Activated CD8-positive, alpha-beta T cell treated with anti-CD3 and anti-CD28 coated beads, Interleukin-2, amount 10 ng/mL, durations not matched to agents 7 days and 5 days (primary cell): ENCODE measurements around the gene HPS1. TPM values are rescaled to one million over a fixed set of nuclear protein-coding genes. Genes with fewer than 3 reads are reported as not detected.

Experiments used
- ATAC-seq: fragments of 150-1000 bp; cut with Tn5 transposase; one replicate; pipeline ENCODE4 v1.10.0; 2021; ENCODE audit warnings: moderate library complexity
- CTCF ChIA-PET: fragments of 350-600 bp; sonication (Branson Sonifier 250); formaldehyde crosslinking; loops from one replicate; lab custom pipeline; 2021; ENCODE audit warnings: antibody characterized with exemption; lab: Charles Lee
- POLR2A ChIA-PET: fragments of 350-600 bp; sonication (Branson Sonifier 250); formaldehyde crosslinking; loops from one replicate; lab custom pipeline; 2021; ENCODE audit warnings: antibody characterized with exemption; lab: Charles Lee
- DNase-seq: peaks from one replicate; pipeline ENCODE4 v3.0.0-alpha.2; 2020
- H3K27ac Mint-ChIP-seq: one replicate; pipeline ENCODE4 v1.8.0; 2021; ENCODE audit warnings: mild to moderate bottlenecking, mixed read lengths
- H3K27me3 Mint-ChIP-seq: one replicate; pipeline ENCODE4 v1.8.0; 2021; ENCODE audit warnings: low read depth, mixed read lengths
- H3K36me3 Mint-ChIP-seq: one replicate; pipeline ENCODE4 v1.8.0; 2021; ENCODE audit warnings: low read depth, mixed read lengths
- H3K4me1 Mint-ChIP-seq: one replicate; pipeline ENCODE4 v1.8.0; 2021; ENCODE audit warnings: low read depth, mixed read lengths
- H3K4me3 Mint-ChIP-seq: one replicate; pipeline ENCODE4 v1.8.0; 2021; ENCODE audit warnings: mild to moderate bottlenecking, mixed read lengths
- H3K9me3 Mint-ChIP-seq: one replicate; pipeline ENCODE4 v1.8.0; 2022; ENCODE audit warnings: mixed read lengths; ENCODE audit not compliant: insufficient read depth
- total RNA-seq, 2 experiments: library from RNA; stranded (reverse); gene quantifications; one replicate each; pipeline ENCODE4 v1.2.3, GENCODE V29; 2021

The HPS1 gene
- total RNA-seq, 2 experiments from 2014 or later: 85.2 to 91.9 TPM

DNA sequence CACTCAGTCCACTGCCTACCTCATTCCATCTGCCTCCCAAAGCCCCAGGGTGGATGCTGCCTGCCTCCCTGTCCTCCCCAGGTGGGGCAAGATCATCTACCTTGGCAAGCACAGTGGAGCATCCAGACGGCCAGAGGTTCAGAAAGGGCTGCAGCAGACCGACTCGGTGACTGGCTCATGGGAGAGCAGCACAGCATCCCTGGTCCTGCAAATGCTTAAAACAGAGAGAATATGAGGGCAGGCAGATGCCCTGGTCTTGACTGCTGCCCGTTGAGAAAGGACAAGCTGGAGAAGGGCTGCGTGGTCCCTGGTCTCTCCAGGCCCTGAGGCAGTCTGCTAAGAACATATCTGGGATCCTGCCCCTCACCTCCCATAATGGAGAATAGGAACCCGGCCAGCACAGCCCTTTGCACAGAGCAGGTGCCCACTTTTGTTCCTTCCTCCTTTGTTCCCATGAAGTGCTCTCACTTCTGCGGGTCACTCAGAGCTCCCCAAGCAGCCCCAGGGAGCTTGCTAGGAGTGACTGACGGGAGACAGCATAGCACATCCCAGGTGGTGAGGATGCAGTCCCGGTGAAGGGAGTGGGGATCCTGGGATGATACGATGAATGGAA, 1.4 kb downstream of the HPS1 start:
- Mint-ChIP-seq H3K9me3 (no peaks in the 10 kb centered on the region), H3K27me3 (peaks cover 3% of the 10 kb centered on the region), H3K4me1 (peaks cover 39% of the 10 kb centered on the region), H3K4me3 (peak overlapping the region; percentile 95), H3K27ac (peak overlapping the region; percentile 92), H3K36me3 (peaks cover 36% of the 10 kb centered on the region)
- no peak for ATAC-seq
- POLR2A ChIA-PET: interaction anchor here (1.0 to 1.5 kb wide), 3 partner anchors 10 to 311 kb away, joined by 3 to 4 read pairs (median 4); partner anchors contain the start of gene R3HCC1L
- CTCF ChIA-PET: no interaction called here
- no peak for DNase-seq

DNA sequence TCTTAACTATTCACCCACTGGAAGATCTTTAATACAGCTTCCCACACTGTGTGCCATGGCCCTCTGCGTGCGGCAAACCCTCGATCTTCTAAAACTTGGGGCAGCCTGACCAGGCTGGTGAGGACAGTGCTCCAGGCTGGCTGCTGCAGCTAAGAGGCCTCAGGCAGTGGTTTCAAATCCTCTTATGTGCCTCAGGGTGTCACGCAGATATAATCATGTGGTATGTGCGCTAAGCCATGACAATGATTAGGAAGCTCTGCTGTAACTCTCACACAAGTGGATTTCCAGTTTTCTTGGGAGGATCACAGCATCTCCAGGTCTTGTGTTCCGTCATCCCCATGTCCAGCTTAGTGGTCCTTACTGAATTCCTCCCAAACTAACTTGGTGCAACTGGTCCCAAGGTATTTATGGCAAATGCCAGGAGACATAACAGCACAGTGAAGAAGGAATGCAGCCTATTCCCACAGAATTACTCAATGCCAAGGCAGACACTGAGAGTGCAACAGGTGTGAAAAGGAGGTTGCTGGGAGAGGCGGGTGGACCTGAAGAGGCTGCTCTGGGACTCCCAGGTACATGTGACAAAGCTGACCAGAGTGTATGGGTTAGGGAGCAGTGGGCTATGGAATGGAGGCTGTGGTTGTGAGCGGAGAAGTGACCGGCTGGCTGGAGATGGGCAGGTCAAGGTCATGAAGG, 2.3 kb downstream of the HPS1 start:
- no peak overlapping the region for H3K27ac Mint-ChIP-seq

DNA sequence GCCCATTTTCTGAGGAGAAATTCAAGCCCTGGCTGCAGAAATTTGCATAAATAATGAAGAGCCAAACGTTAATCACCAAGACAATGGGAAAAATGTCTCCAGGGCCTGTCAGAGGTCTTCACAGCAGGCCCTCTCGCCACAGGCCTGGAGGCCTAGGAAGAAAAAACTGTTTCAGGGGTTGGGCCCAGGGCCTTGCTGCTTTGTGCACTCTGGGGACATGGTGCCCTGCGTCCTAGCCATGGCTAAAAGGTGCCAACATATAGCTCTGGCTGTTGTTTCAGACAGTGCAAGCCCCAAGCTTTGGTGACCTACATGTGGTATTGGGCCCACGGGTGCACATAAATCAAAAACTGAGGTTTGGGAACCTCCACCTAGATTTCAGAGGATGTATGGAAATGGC, 8.0 kb downstream of the HPS1 start:
- Mint-ChIP-seq H3K4me1 (peaks cover 17% of the 10 kb centered on the region), H3K27ac (no peak overlapping the region), H3K27me3 (no peaks in the 10 kb centered on the region), H3K36me3 (peaks cover 76% of the 10 kb centered on the region), H3K9me3 (no peaks in the 10 kb centered on the region), H3K4me3 (no peak overlapping the region)
- DNase-seq (no peak), ATAC-seq (no peak)
- CTCF ChIA-PET: no interaction called here
- POLR2A ChIA-PET: no interaction called here

More for the DNA sequence above, 2.3 kb downstream of the HPS1 start:
- Mint-ChIP-seq H3K27me3 (no peaks in the 10 kb centered on the region), H3K4me3 (peak overlapping the region; percentile 8), H3K4me1 (peaks cover 39% of the 10 kb centered on the region), H3K9me3 (no peaks in the 10 kb centered on the region), H3K36me3 (peaks cover 44% of the 10 kb centered on the region)
- ChIA-PET POLR2A (no interaction called here), CTCF (no interaction called here)
- no peak for DNase-seq
- no peak for ATAC-seq

GRCh38 chr10:98436704-98437103, 10.0 kb downstream of the HPS1 start:
- Mint-ChIP-seq H3K4me3 (no peak overlapping the region), H3K36me3 (peaks cover 78% of the 10 kb centered on the region), H3K4me1 (peaks cover 2% of the 10 kb centered on the region), H3K9me3 (no peaks in the 10 kb centered on the region), H3K27me3 (no peaks in the 10 kb centered on the region), H3K27ac (no peak overlapping the region)
- POLR2A ChIA-PET: no interaction called here
- ATAC-seq (no peak), DNase-seq (no peak)
- CTCF ChIA-PET: interaction anchor here (1.2 kb wide), 1 partner anchor 11 kb away, joined by 6 read pairs; no protein-coding TSS in a partner anchor

DNA sequence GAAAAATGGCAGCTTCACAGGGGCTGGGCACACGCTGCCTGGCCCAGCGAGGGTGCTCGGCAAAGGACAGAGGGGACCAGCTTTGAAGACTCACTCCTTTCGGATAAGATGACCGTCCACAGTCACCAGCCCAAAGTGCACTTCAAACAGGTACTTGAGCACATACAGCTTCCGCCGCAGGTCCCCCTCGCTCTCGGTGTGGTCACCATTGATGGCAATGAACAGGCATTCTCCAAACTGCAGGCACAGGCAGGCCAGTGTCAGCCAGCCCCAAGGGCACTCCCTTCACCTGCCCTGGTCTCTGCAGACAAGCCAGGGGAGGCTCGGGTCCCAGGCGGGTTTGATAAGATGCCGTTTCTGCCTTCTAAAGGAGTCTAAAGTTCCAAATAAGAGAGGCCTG, 11.6 kb downstream of the HPS1 start:
- ChIA-PET CTCF (interaction anchor here (1.1 kb wide), 1 partner anchor 12 kb away, joined by 3 read pairs; no protein-coding TSS in a partner anchor), POLR2A (interaction anchor here (1.3 kb wide), 1 partner anchor 11 kb away, joined by 4 read pairs; no protein-coding TSS in a partner anchor)
- DNase-seq (no peak), ATAC-seq (no peak)
- H3K27me3 Mint-ChIP-seq: no peaks in the 10 kb centered on the region
- H3K4me1 Mint-ChIP-seq: no peaks in the 10 kb centered on the region
- no peak overlapping the region for H3K4me3 Mint-ChIP-seq
- no peak overlapping the region for H3K27ac Mint-ChIP-seq
- no peaks in the 10 kb centered on the region for H3K9me3 Mint-ChIP-seq
- peaks cover 81% of the 10 kb centered on the region for H3K36me3 Mint-ChIP-seq

GRCh38 chr10:98433881-98434732, 12.6 kb downstream of the HPS1 start:
- Mint-ChIP-seq H3K9me3 (no peaks in the 10 kb centered on the region), H3K27me3 (no peaks in the 10 kb centered on the region), H3K27ac (no peak overlapping the region), H3K4me1 (no peaks in the 10 kb centered on the region), H3K4me3 (no peak overlapping the region), H3K36me3 (peaks cover 75% of the 10 kb centered on the region)
- CTCF ChIA-PET: interaction anchor here (0.9 to 1.1 kb wide), 2 partner anchors 9 to 11 kb away, joined by 3 read pairs; no protein-coding TSS in a partner anchor
- ATAC-seq: no peak
- DNase-seq: peak; percentile 8
- POLR2A ChIA-PET: no interaction called here

DNA sequence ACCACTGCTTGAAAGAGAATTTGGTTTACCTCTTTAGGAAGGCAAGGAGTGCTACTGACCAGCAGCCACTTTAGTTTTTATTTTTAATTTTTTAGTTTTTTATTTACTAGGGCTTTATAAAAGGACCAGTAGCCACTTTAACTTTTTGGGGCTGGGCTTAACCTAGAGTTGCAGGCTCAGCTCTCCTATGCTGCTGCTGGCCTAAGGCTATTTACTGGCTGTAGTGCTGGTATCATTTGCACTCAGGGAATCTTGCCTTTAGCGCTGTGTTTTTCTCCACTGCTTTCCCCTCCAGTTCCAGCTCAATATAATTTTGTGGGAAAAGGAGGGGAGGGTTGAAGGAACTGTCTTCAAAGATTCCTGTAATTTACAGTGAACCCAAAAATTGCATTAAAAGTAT, 13.4 kb downstream of the HPS1 start:
- Mint-ChIP-seq H3K9me3 (no peaks in the 10 kb centered on the region), H3K4me3 (no peak overlapping the region), H3K4me1 (no peaks in the 10 kb centered on the region), H3K27ac (no peak overlapping the region), H3K36me3 (peaks cover 69% of the 10 kb centered on the region), H3K27me3 (no peaks in the 10 kb centered on the region)
- CTCF ChIA-PET: no interaction called here
- POLR2A ChIA-PET: no interaction called here
- ATAC-seq (no peak), DNase-seq (no peak)

GRCh38 chr10:98432330-98432729, 14.4 kb downstream of the HPS1 start:
- Mint-ChIP-seq H3K9me3 (no peaks in the 10 kb centered on the region), H3K27ac (no peak overlapping the region), H3K27me3 (no peaks in the 10 kb centered on the region), H3K4me1 (no peaks in the 10 kb centered on the region), H3K4me3 (no peak overlapping the region), H3K36me3 (peaks cover 68% of the 10 kb centered on the region)
- ATAC-seq: no peak
- POLR2A ChIA-PET: no interaction called here
- CTCF ChIA-PET: no interaction called here
- DNase-seq: no peak

- H3K36me3 Mint-ChIP-seq: peaks cover 63% of the 10 kb centered on the region
- no peaks in the 10 kb centered on the region for H3K4me1 Mint-ChIP-seq
- H3K27me3 Mint-ChIP-seq: no peaks in the 10 kb centered on the region
- ChIA-PET CTCF (no interaction called here), POLR2A (no interaction called here)
- H3K9me3 Mint-ChIP-seq: no peaks in the 10 kb centered on the region
- no peak overlapping the region for H3K27ac Mint-ChIP-seq
- no peak for ATAC-seq
- H3K4me3 Mint-ChIP-seq: no peak overlapping the region
- no peak for DNase-seq
These were observed 15.7 kb downstream of the HPS1 start for GRCh38 chr10:98431016-98431415.

DNA sequence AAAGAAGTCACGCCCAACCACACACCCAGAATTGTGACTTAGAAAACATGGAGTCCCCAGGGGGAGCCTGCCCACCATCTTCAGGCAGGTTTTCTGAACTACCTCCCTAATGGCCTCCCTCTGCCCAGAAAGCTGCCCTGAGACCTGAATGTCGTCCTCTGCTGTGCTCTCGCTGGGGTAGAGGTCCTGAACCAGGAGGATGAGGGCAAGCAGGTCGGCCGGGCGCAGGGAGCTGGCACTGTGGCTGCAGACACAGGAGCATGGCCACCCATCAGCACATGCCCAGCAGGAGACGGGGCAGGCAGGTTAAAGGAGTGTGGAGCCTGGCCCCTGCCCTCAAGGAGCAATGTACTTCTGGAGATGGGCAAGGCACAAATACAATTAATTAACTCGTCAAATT, 16.3 kb downstream of the HPS1 start:
- Mint-ChIP-seq H3K4me3 (no peak overlapping the region), H3K36me3 (peaks cover 58% of the 10 kb centered on the region), H3K9me3 (no peaks in the 10 kb centered on the region), H3K27ac (no peak overlapping the region), H3K4me1 (no peaks in the 10 kb centered on the region), H3K27me3 (no peaks in the 10 kb centered on the region)
- no peak for ATAC-seq
- ChIA-PET CTCF (no interaction called here), POLR2A (no interaction called here)
- DNase-seq: no peak

DNA sequence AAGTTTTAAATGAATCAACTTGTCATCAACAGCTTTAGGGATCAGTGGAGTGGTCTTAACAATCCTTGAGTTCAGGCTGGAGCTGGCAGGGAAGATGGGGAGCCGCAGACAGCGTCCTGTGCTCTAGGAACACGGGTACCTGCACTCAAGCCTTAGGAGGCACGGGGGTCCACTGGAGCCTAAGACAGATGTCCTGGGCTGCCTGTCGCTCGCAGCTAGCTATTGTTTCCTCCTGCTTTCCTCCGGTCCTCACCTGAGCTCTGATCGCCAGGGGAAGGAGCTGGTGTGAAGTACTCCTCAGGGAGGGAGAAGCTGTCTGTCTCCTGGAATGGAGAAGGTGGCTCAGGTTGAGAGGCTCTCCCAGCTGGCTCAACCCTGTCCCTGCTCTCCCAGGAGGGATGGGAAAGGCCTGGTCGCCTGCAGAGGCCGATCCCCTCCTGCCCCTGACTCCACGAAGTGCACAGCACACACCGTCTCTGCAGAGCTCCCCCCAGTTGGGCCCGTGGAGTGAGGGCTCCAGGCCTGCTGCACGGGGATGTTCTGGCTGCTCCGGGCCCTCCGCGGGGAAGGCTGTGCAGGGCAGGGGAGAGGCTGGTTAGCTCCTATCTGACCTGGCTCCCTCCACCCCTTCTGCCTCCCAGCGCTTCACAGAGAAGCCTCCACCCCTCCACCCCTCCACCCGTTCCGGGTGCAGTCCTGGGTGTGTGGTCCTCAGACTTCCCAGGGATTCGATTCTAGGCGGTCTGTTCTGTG, 17.2 kb downstream of the HPS1 start:
- DNase-seq: no peak
- ATAC-seq: no peak
- H3K27me3 Mint-ChIP-seq: no peaks in the 10 kb centered on the region
- no peak overlapping the region for H3K4me3 Mint-ChIP-seq
- CTCF ChIA-PET: no interaction called here
- H3K27ac Mint-ChIP-seq: no peak overlapping the region
- H3K36me3 Mint-ChIP-seq: peaks cover 48% of the 10 kb centered on the region
- H3K9me3 Mint-ChIP-seq: no peaks in the 10 kb centered on the region
- POLR2A ChIA-PET: no interaction called here
- no peaks in the 10 kb centered on the region for H3K4me1 Mint-ChIP-seq
